GF-D8 (cell line): Measurements from ENCODE around the gene TTLL5.

Source experiments
- DNase-seq: peaks from one replicate; lab custom pipeline; 2025; lab: John Stamatoyannopoulos, UW

Gene TTLL5

GRCh38 chr14:75861161-75861621 lies 200.1 kb downstream of the TTLL5 start:
- no peak for DNase-seq

GRCh38 chr14:75863221-75863620 lies 202.2 kb downstream of the TTLL5 start:
- no peak for DNase-seq

GRCh38 chr14:75864352-75864751 lies 203.3 kb downstream of the TTLL5 start:
- DNase-seq = no peak

GRCh38 chr14:75865531-75865930 lies 204.5 kb downstream of the TTLL5 start:
- no peak for DNase-seq

GRCh38 chr14:75866970-75867369 lies 205.9 kb downstream of the TTLL5 start:
- DNase-seq = no peak

- DNase-seq = peak; percentile 69
Measured at GRCh38 chr14:75871181-75871880, 210.3 kb downstream of the TTLL5 start.

- DNase-seq = peak; percentile 6
Measured at GRCh38 chr14:75875958-75876357, 214.9 kb downstream of the TTLL5 start.

- no peak for DNase-seq
Measured at GRCh38 chr14:75876530-75876929, 215.5 kb downstream of the TTLL5 start.

GRCh38 chr14:75877292-75877691 lies 216.2 kb downstream of the TTLL5 start:
- DNase-seq = no peak

GRCh38 chr14:75877884-75878283 lies 216.8 kb downstream of the TTLL5 start:
- no peak for DNase-seq

- DNase-seq = no peak
Measured at GRCh38 chr14:75879031-75879430, 218.0 kb downstream of the TTLL5 start.

- no peak for DNase-seq
Measured at GRCh38 chr14:75880512-75880911, 219.5 kb downstream of the TTLL5 start.

GRCh38 chr14:75881994-75882393 lies 220.9 kb downstream of the TTLL5 start:
- no peak for DNase-seq

- no peak for DNase-seq
Measured at GRCh38 chr14:75884198-75884611, 223.2 kb downstream of the TTLL5 start.

- no peak for DNase-seq
Measured at GRCh38 chr14:75885829-75886228, 224.8 kb downstream of the TTLL5 start.

- DNase-seq = no peak
Measured at GRCh38 chr14:75886636-75887348, 225.7 kb downstream of the TTLL5 start.

GRCh38 chr14:75888945-75889344 lies 227.9 kb downstream of the TTLL5 start:
- DNase-seq = no peak

- no peak for DNase-seq
Measured at GRCh38 chr14:75896341-75896740, 235.3 kb downstream of the TTLL5 start.

GRCh38 chr14:75904311-75904710 lies 243.3 kb downstream of the TTLL5 start:
- no peak for DNase-seq

GRCh38 chr14:75905147-75905904 lies 244.3 kb downstream of the TTLL5 start:
- no peak for DNase-seq

- DNase-seq = no peak
Measured at GRCh38 chr14:75906228-75906627, 245.2 kb downstream of the TTLL5 start.

GRCh38 chr14:75906680-75907280 lies 245.7 kb downstream of the TTLL5 start:
- DNase-seq = no peak
